HG02623 (cell line): ENCODE results near the gene DNAH7.

Experiments
- ATAC-seq: cut with Tn5 transposase; IDR thresholded peaks from one replicate; pipeline ENCODE4 v1.9.1; 2021; ENCODE audit warnings: moderate library complexity; ENCODE audit not compliant: unreplicated experiment

Gene DNAH7

GRCh38 chr2:195818106-195818505, 250.5 kb downstream of the DNAH7 start:
- ATAC-seq: no peak

- ATAC-seq: no peak
Measured at GRCh38 chr2:195815083-195815482, 253.6 kb downstream of the DNAH7 start.

GRCh38 chr2:195813421-195813820, 255.2 kb downstream of the DNAH7 start:
- ATAC-seq: no peak

- ATAC-seq: no peak
Measured at GRCh38 chr2:195810340-195811098, 258.1 kb downstream of the DNAH7 start.

GRCh38 chr2:195808189-195808588, 260.4 kb downstream of the DNAH7 start:
- no peak for ATAC-seq

- ATAC-seq: no peak
Measured at GRCh38 chr2:195805283-195805976, 263.2 kb downstream of the DNAH7 start.

- ATAC-seq: no peak
Measured at GRCh38 chr2:195795879-195796278, 272.8 kb downstream of the DNAH7 start.

GRCh38 chr2:195793881-195794280, 274.8 kb downstream of the DNAH7 start:
- ATAC-seq: no peak

- ATAC-seq: no peak
Measured at GRCh38 chr2:195782156-195782555, 286.5 kb downstream of the DNAH7 start.

GRCh38 chr2:195779491-195779890, 289.1 kb downstream of the DNAH7 start:
- ATAC-seq: no peak

GRCh38 chr2:195769975-195770374, 298.7 kb downstream of the DNAH7 start:
- ATAC-seq: no peak

GRCh38 chr2:195768431-195768830, 300.2 kb downstream of the DNAH7 start:
- ATAC-seq: no peak

GRCh38 chr2:195766691-195767090, 301.9 kb downstream of the DNAH7 start:
- no peak for ATAC-seq

- ATAC-seq: no peak
Measured at GRCh38 chr2:195763866-195764265, 304.8 kb downstream of the DNAH7 start.

GRCh38 chr2:195759877-195760276, 308.8 kb downstream of the DNAH7 start:
- ATAC-seq: no peak

- no peak for ATAC-seq
Measured at GRCh38 chr2:195758846-195759245, 309.8 kb downstream of the DNAH7 start.

- no peak for ATAC-seq
Measured at GRCh38 chr2:195756218-195756942, 312.3 kb downstream of the DNAH7 start.

GRCh38 chr2:195741191-195741590, 327.4 kb downstream of the DNAH7 start:
- ATAC-seq: no peak

- ATAC-seq: no peak
Measured at GRCh38 chr2:195737511-195738325, 330.9 kb downstream of the DNAH7 start.

GRCh38 chr2:195735347-195735746, 333.3 kb downstream of the DNAH7 start:
- no peak for ATAC-seq

- ATAC-seq: no peak
Measured at GRCh38 chr2:195734931-195735330, 333.7 kb downstream of the DNAH7 start.
